NCI-H128 (cell line): ENCODE data around the gene TCP11.

Source experiments
- DNase-seq: peaks from one replicate; lab custom pipeline; 2025; ENCODE audit not compliant: unreplicated experiment; lab: John Stamatoyannopoulos, UW

Gene TCP11

GRCh38 chr6:35141007-35141655, at the start of gene TCP11:
Gene TCP11, minus strand, starts transcription at chr6:35141339. Its CDS starts 469 bp downstream, at chr6:35140870.
- DNase-seq: no peak

- DNase-seq: no peak
Observed at GRCh38 chr6:35190306-35190705, 49.2 kb upstream of the TCP11 start.

GRCh38 chr6:35188886-35189285, 47.7 kb upstream of the TCP11 start:
- no peak for DNase-seq

GRCh38 chr6:35186571-35186970, 45.4 kb upstream of the TCP11 start:
- no peak for DNase-seq

GRCh38 chr6:35185971-35186370, 44.8 kb upstream of the TCP11 start:
- no peak for DNase-seq

- no peak for DNase-seq
Observed at GRCh38 chr6:35185302-35185681, 44.2 kb upstream of the TCP11 start.

- no peak for DNase-seq
Observed at GRCh38 chr6:35184580-35185301, 43.6 kb upstream of the TCP11 start.

GRCh38 chr6:35183935-35184334, 42.8 kb upstream of the TCP11 start:
- DNase-seq: no peak

- no peak for DNase-seq
Observed at GRCh38 chr6:35183281-35183680, 42.1 kb upstream of the TCP11 start.

- DNase-seq: no peak
Observed at GRCh38 chr6:35181933-35182612, 40.9 kb upstream of the TCP11 start.

- no peak for DNase-seq
Observed at GRCh38 chr6:35181308-35181932, 40.3 kb upstream of the TCP11 start.

- DNase-seq: no peak
Observed at GRCh38 chr6:35179901-35180535, 38.9 kb upstream of the TCP11 start.

GRCh38 chr6:35178932-35179832, 38.0 kb upstream of the TCP11 start:
- DNase-seq: no peak

- no peak for DNase-seq
Observed at GRCh38 chr6:35178012-35178411, 36.9 kb upstream of the TCP11 start.

GRCh38 chr6:35177596-35177995, 36.5 kb upstream of the TCP11 start:
- no peak for DNase-seq

GRCh38 chr6:35177157-35177556, 36.0 kb upstream of the TCP11 start:
- no peak for DNase-seq

GRCh38 chr6:35176301-35177024, 35.3 kb upstream of the TCP11 start:
- no peak for DNase-seq

GRCh38 chr6:35174501-35174900, 33.4 kb upstream of the TCP11 start:
- DNase-seq: no peak

- DNase-seq: no peak
Observed at GRCh38 chr6:35174088-35174434, 32.9 kb upstream of the TCP11 start.
